ENCODE data around the gene KRTAP10-6.

DNA sequence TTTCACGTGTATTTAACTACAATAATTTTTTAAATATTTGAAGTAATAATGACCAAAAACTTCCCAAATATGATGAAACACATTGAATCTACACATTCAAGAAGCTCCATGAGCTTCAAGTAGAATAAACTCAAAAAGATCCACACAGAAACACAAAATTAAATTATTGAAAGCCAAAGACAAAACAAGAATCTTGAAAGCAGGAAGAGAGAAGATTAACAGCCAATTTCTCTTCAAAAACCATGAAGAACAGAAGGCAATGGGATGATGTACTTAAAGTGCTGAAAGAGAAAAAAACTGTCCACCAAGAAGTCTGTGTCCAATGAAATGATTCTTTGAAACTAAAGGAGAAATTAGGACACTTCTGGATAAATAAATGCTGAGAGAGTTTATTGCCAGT is 39.8 kb upstream of the KRTAP10-6 start:
- TF ChIP-seq, protein P1, sequence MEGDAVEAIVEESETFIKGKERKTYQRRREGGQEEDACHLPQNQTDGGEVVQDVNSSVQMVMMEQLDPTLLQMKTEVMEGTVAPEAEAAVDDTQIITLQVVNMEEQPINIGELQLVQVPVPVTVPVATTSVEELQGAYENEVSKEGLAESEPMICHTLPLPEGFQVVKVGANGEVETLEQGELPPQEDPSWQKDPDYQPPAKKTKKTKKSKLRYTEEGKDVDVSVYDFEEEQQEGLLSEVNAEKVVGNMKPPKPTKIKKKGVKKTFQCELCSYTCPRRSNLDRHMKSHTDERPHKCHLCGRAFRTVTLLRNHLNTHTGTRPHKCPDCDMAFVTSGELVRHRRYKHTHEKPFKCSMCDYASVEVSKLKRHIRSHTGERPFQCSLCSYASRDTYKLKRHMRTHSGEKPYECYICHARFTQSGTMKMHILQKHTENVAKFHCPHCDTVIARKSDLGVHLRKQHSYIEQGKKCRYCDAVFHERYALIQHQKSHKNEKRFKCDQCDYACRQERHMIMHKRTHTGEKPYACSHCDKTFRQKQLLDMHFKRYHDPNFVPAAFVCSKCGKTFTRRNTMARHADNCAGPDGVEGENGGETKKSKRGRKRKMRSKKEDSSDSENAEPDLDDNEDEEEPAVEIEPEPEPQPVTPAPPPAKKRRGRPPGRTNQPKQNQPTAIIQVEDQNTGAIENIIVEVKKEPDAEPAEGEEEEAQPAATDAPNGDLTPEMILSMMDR (IDR thresholded peaks at IDR 0.05), result no peak
- TF ChIP-seq EP300 (IDR thresholded peaks at IDR 0.05), result no peak
- no peak for TF ChIP-seq POLR2A (IDR thresholded peaks at IDR 0.05)
